ENCODE measurements around the gene SSH3.

SSH3 gene

GRCh38 chr11:67268081-67268961, 35.0 kb upstream of the SSH3 start:
- no peak for DNase-seq (ENCODE audit: low spot score)

- DNase-seq (ENCODE audit: low spot score), result no peak
Measured at GRCh38 chr11:67268962-67269268, 34.4 kb upstream of the SSH3 start.

GRCh38 chr11:67269401-67270255, 33.7 kb upstream of the SSH3 start:
- no peak for DNase-seq (ENCODE audit: low spot score)

- DNase-seq (ENCODE audit: low spot score), result no peak
Measured at GRCh38 chr11:67270256-67271204, 32.8 kb upstream of the SSH3 start.

GRCh38 chr11:67271205-67271540, 32.2 kb upstream of the SSH3 start:
- DNase-seq (ENCODE audit: low spot score), result no peak

GRCh38 chr11:67271541-67272284, 31.6 kb upstream of the SSH3 start:
- no peak for DNase-seq (ENCODE audit: low spot score)

- DNase-seq (ENCODE audit: low spot score), result no peak
Measured at GRCh38 chr11:67272327-67273259, 30.7 kb upstream of the SSH3 start.

- DNase-seq (ENCODE audit: low spot score), result no peak
Measured at GRCh38 chr11:67273260-67273990, 29.9 kb upstream of the SSH3 start.

- DNase-seq (ENCODE audit: low spot score), result no peak
Measured at GRCh38 chr11:67274768-67275605, 28.3 kb upstream of the SSH3 start.

- DNase-seq (ENCODE audit: low spot score), result no peak
Measured at GRCh38 chr11:67275606-67276409, 27.5 kb upstream of the SSH3 start.

- DNase-seq (ENCODE audit: low spot score), result no peak
Measured at GRCh38 chr11:67276781-67277230, 26.5 kb upstream of the SSH3 start.

- DNase-seq (ENCODE audit: low spot score), result peak; percentile 64
Measured at GRCh38 chr11:67277231-67277961, 25.9 kb upstream of the SSH3 start.

- no peak for DNase-seq (ENCODE audit: low spot score)
Measured at GRCh38 chr11:67278135-67278938, 25.0 kb upstream of the SSH3 start.

GRCh38 chr11:67278939-67279588, 24.3 kb upstream of the SSH3 start:
- DNase-seq (ENCODE audit: low spot score), result no peak

GRCh38 chr11:67279589-67280340, 23.6 kb upstream of the SSH3 start:
- DNase-seq (ENCODE audit: low spot score), result no peak
